ENCODE results near the gene HLCS.

The HLCS gene

DNA sequence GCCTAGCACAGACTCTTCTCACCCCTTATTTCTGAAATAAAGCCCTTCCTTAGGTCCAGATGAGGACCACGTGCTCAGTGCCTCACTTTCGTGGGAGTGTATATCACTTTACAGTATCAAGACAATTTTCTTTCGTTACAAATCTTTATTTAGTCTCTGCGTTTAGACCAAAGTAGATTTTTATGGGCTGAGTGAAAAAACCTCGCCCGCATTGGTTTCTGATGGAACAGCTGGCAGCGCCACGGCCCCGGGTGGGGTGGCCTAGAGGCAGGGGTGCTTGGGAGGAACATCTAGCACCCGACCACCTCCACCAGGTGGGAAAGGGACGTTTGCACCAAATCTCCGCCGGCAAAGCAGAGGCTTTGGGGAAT is 260.0 kb downstream of the HLCS start:
- H3K27me3 ChIP-seq (ENCODE audit: control insufficient read depth in 1 of 2, insufficient read depth in 2 of 2, low read length in 2 of 2) = peaks cover 88 to 100% of the 10 kb centered on the region in 2 donors
- no peak overlapping the region for H3K4me3 ChIP-seq (ENCODE audit: low read depth in 1 of 2, low read length in 2 of 2)
- no peak overlapping the region for H3K27ac ChIP-seq (ENCODE audit: low read depth, low read length)
- H3K4me1 ChIP-seq (ENCODE audit: insufficient read depth, low read length) = peaks cover 23% of the 10 kb centered on the region
- H3K36me3 ChIP-seq (ENCODE audit: insufficient read depth, low read length) = no peaks in the 10 kb centered on the region
- H3K9me3 ChIP-seq (ENCODE audit: low read length) = no peaks in the 10 kb centered on the region
- H3K9ac ChIP-seq (ENCODE audit: low read length) = no peak overlapping the region

DNA sequence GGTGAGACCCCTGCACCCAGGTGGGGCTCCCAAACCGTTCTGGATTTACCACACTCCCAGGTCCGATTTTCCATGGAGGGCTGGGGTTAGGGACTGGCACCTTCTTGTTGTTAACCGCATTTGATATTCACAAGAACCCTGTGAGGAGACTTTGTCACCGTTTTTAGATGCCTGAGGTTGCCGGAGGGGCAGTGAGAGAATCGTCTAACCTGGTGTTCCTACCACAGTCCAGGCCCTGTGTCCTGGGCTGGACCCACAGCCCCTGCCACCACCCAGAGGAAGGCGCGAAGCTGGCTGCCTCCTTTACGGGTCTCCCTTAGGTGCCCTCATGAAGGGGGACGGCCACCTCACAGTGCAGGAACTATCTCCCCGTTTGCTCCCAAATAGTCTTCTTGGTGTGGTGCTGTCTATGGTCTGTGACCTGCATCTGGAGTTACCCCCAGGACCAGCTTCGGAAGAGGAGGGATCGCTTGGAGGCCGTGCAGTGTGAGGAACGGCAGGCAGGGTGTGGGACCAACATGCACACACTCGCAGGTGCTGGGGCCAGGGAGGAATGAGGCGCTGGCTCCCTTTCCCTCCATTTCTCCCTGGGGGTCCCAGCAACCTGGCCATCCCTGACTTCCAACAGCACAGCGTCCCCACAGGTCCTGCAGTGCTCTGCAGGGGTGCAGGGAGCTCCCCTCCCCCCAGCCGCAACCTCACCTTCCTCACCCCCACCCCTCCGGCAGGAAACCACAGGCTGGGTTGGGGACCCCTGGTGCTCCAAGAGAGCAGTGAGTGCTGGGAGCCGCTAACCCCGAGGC is 260.6 kb downstream of the HLCS start:
- Histone ChIP-seq H3K9ac (ENCODE audit: low read length) (no peak overlapping the region), H3K9me3 (ENCODE audit: low read length) (no peaks in the 10 kb centered on the region), H3K27me3 (ENCODE audit: control insufficient read depth in 1 of 2, insufficient read depth in 2 of 2, low read length in 2 of 2) (peaks cover 86 to 100% of the 10 kb centered on the region in 2 donors), H3K4me3 (ENCODE audit: low read depth in 1 of 2, low read length in 2 of 2) (no peak overlapping the region), H3K36me3 (ENCODE audit: insufficient read depth, low read length) (no peaks in the 10 kb centered on the region), H3K27ac (ENCODE audit: low read depth, low read length) (no peak overlapping the region), H3K4me1 (ENCODE audit: insufficient read depth, low read length) (peaks cover 24% of the 10 kb centered on the region)

DNA sequence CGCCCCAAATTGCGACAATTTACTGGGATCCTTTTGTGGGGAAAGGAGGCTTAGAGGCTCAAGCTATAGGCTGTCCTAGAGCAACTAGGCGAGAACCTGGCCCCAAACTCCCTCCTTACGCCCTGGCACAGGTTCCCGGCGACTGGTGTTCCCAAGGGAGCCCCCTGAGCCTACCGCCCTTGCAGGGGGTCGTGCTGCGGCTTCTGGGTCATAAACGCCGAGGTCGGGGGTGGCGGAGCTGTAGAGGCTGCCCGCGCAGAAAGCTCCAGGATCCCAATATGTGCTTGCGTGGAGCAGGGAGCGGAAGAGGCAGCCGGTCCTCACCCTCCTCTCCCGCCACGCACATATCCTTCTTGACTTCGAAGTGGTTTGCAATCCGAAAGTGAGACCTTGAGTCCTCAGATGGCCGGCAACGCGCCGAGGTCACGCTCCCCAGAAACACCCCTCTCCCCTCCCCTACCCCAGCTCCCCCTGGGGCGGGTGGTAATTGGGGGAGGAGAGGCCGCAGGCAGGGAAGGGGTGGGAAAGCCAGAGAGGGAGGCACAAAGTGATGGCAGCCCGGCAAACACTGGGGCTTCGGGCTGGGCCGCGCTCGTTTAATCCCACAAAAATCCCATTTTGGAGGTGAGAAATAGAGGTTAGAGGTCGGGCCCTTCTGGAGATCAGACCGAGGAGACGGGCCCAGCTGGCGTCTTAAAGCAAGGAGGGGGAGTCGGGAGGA is 261.4 kb downstream of the HLCS start:
- Histone ChIP-seq H3K9ac (ENCODE audit: low read length) (no peak overlapping the region), H3K27ac (ENCODE audit: low read depth, low read length) (no peak overlapping the region), H3K27me3 (ENCODE audit: control insufficient read depth in 1 of 2, insufficient read depth in 2 of 2, low read length in 2 of 2) (peaks cover 92 to 100% of the 10 kb centered on the region in 2 donors), H3K36me3 (ENCODE audit: insufficient read depth, low read length) (no peaks in the 10 kb centered on the region), H3K4me3 (ENCODE audit: low read depth in 1 of 2, low read length in 2 of 2) (no peak overlapping the region), H3K4me1 (ENCODE audit: insufficient read depth, low read length) (peaks cover 32% of the 10 kb centered on the region), H3K9me3 (ENCODE audit: low read length) (no peaks in the 10 kb centered on the region)

DNA sequence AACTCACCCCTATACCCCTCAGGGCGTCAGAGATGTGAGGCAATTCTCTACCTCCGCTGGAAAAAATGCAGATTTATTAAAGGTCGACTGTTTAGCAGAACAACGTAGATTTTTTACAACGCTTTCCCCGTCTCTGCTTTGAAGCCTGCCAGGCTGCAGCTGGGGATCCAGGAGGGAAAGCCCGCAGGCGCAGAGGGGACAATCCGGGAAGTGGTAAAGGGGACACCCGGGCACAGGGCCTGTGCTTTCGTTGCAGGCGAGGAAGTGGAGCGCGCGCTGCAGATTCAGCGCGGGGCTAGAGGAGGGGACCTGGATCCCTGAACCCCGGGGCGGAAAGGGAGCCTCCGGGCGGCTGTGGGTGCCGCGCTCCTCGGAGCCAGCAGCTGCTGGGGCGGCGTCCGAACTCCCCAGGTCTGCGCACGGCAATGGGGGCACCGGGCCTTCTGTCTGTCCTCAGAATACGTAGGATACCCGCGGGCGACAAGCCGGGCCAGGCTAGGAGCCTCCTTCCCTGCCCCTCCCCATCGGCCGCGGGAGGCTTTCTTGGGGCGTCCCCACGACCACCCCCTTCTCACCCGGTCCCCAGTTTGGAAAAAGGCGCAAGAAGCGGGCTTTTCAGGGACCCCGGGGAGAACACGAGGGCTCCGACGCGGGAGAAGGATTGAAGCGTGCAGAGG is 262.1 kb downstream of the HLCS start:
- no peaks in the 10 kb centered on the region for H3K36me3 ChIP-seq (ENCODE audit: insufficient read depth, low read length)
- no peak overlapping the region for H3K4me3 ChIP-seq (ENCODE audit: low read depth in 1 of 2, low read length in 2 of 2)
- H3K9me3 ChIP-seq (ENCODE audit: low read length) = no peaks in the 10 kb centered on the region
- no peak overlapping the region for H3K27ac ChIP-seq (ENCODE audit: low read depth, low read length)
- H3K4me1 ChIP-seq (ENCODE audit: insufficient read depth, low read length) = peaks cover 33% of the 10 kb centered on the region
- no peak overlapping the region for H3K9ac ChIP-seq (ENCODE audit: low read length)
- H3K27me3 ChIP-seq (ENCODE audit: control insufficient read depth in 1 of 2, insufficient read depth in 2 of 2, low read length in 2 of 2) = peaks cover 85 to 100% of the 10 kb centered on the region in 2 donors

DNA sequence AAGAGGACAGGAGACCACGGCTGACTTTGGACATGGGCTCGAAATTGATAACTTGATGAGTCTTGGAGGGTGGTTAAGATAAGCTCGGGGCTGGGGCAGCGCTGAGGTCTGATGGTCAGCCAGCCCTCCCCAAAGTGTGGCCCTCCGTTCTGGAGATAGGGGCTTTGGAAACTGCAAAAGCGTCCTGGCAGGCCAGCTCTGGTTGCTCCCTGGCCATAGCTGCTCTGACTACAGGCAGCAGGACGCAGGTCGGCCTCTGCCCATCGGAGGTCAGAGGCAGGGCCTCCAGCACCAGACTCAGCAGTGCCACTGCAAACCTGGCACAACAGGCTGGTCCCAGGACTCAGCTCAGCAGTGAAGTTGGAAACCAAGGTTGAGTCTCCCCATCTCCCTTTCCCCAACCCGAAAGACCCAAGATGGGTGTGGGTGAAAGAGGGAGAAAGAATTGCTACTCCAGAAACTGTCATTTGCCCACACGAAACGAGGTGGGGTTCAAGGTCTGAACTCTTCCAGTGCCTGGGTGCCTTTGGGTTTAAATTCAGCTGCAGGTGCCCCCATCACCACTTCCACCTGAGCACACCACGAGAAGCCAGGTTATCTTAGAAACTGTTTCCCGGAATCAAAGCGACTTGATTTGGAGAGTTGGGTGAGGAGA is 262.7 kb downstream of the HLCS start:
- Histone ChIP-seq H3K36me3 (ENCODE audit: insufficient read depth, low read length) (no peaks in the 10 kb centered on the region), H3K4me3 (ENCODE audit: low read depth in 1 of 2, low read length in 2 of 2) (no peak overlapping the region), H3K9me3 (ENCODE audit: low read length) (no peaks in the 10 kb centered on the region), H3K4me1 (ENCODE audit: insufficient read depth, low read length) (peaks cover 32% of the 10 kb centered on the region), H3K27me3 (ENCODE audit: control insufficient read depth in 1 of 2, insufficient read depth in 2 of 2, low read length in 2 of 2) (peaks cover 79 to 99% of the 10 kb centered on the region in 2 donors), H3K27ac (ENCODE audit: low read depth, low read length) (no peak overlapping the region), H3K9ac (ENCODE audit: low read length) (no peak overlapping the region)

DNA sequence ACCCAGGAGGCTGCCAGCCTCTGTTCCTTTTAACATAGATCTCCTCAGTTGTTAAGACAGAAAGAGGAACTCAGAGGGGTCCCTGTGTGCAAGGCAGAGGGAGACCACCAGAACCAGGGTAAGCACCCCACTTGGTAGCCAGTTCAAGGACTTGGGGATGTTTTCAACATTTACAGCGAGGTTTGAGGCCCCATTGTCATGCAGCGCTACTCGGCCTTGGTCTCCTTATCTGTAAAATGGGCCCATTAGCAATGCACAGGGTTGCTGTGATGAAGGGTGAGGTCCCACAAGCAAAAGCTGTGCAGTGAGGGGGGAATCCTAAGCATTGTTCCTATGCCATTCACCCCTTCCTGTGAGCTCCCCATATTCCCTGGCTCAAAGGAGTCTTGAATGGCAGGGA is 263.3 kb downstream of the HLCS start:
- peaks cover 72 to 99% of the 10 kb centered on the region in 2 donors for H3K27me3 ChIP-seq (ENCODE audit: control insufficient read depth in 1 of 2, insufficient read depth in 2 of 2, low read length in 2 of 2)
- H3K4me1 ChIP-seq (ENCODE audit: insufficient read depth, low read length) = peaks cover 25% of the 10 kb centered on the region
- H3K36me3 ChIP-seq (ENCODE audit: insufficient read depth, low read length) = no peaks in the 10 kb centered on the region
- H3K9me3 ChIP-seq (ENCODE audit: low read length) = no peaks in the 10 kb centered on the region
- no peak overlapping the region for H3K27ac ChIP-seq (ENCODE audit: low read depth, low read length)
- H3K4me3 ChIP-seq (ENCODE audit: low read depth in 1 of 2, low read length in 2 of 2) = no peak overlapping the region
- H3K9ac ChIP-seq (ENCODE audit: low read length) = no peak overlapping the region

DNA sequence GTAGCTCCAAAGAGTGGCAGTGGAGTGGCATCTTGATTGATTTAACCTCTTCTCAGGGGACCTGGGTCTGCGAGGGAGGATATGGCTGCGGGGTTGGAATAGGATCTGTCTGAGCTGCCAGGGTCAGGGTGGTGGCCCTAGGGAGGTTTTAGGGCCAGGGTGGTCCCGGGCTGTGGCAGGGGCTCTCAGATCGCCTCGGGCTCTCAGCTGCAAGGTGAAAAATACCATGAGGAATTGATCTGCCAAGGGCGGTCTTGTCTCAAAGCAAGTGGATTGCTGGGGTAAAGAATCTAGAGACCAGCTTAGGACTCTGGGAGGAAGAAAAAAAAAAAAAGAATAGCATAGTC is 263.9 kb downstream of the HLCS start:
- Histone ChIP-seq H3K27ac (ENCODE audit: low read depth, low read length) (no peak overlapping the region), H3K9ac (ENCODE audit: low read length) (no peak overlapping the region), H3K4me1 (ENCODE audit: insufficient read depth, low read length) (peaks cover 25% of the 10 kb centered on the region), H3K4me3 (ENCODE audit: low read depth in 1 of 2, low read length in 2 of 2) (no peak overlapping the region), H3K27me3 (ENCODE audit: control insufficient read depth in 1 of 2, insufficient read depth in 2 of 2, low read length in 2 of 2) (peaks cover 70 to 99% of the 10 kb centered on the region in 2 donors), H3K36me3 (ENCODE audit: insufficient read depth, low read length) (no peaks in the 10 kb centered on the region), H3K9me3 (ENCODE audit: low read length) (no peaks in the 10 kb centered on the region)

DNA sequence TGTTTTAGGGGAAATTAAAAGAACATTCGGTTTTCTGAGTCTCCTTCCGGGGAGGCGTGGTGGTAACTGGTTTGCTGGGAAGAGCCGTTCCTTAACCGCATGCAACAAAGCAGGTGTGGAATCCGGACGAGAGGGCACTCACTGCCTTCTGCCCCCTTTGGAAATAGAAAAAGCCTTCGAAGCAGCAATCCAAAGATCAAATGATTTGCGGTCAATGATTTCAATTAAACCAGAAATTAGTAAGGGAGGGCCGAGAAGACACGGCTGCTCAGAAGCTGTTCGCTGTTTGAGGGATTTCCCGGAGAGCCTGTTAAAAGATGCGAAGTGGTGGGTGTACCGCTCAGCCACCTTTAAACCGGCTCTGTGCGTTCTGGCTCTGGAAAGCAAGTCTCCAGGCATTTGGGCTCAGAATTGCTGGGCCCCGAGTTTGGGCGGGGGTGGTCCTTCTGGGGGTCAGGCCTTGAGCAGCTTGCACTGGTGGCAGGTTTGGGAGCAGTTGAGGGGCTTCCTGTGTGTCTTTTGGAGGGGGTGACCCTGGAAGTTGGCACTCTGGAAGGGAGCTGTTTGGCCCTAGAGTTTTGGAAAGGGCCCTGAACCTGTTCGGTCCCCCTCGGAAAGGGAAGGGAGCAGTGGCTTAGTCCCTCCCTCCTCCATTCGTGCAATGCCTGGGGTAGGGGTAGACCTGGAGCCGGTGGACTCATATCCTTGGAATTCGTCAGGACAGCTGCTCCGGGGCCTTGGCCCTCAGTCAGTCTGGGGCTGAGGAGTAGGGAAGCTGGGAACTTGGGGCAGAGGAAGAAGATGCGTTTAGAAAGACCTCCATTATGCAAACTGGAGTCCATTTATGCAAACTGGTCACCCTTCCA is 264.5 kb downstream of the HLCS start:
- H3K9me3 ChIP-seq (ENCODE audit: low read length) = no peaks in the 10 kb centered on the region
- no peak overlapping the region for H3K27ac ChIP-seq (ENCODE audit: low read depth, low read length)
- H3K4me1 ChIP-seq (ENCODE audit: insufficient read depth, low read length) = peaks cover 25% of the 10 kb centered on the region
- no peak overlapping the region for H3K9ac ChIP-seq (ENCODE audit: low read length)
- H3K4me3 ChIP-seq (ENCODE audit: low read depth in 1 of 2, low read length in 2 of 2) = no peak overlapping the region
- H3K27me3 ChIP-seq (ENCODE audit: control insufficient read depth in 1 of 2, insufficient read depth in 2 of 2, low read length in 2 of 2) = peaks cover 66 to 99% of the 10 kb centered on the region in 2 donors
- no peaks in the 10 kb centered on the region for H3K36me3 ChIP-seq (ENCODE audit: insufficient read depth, low read length)

DNA sequence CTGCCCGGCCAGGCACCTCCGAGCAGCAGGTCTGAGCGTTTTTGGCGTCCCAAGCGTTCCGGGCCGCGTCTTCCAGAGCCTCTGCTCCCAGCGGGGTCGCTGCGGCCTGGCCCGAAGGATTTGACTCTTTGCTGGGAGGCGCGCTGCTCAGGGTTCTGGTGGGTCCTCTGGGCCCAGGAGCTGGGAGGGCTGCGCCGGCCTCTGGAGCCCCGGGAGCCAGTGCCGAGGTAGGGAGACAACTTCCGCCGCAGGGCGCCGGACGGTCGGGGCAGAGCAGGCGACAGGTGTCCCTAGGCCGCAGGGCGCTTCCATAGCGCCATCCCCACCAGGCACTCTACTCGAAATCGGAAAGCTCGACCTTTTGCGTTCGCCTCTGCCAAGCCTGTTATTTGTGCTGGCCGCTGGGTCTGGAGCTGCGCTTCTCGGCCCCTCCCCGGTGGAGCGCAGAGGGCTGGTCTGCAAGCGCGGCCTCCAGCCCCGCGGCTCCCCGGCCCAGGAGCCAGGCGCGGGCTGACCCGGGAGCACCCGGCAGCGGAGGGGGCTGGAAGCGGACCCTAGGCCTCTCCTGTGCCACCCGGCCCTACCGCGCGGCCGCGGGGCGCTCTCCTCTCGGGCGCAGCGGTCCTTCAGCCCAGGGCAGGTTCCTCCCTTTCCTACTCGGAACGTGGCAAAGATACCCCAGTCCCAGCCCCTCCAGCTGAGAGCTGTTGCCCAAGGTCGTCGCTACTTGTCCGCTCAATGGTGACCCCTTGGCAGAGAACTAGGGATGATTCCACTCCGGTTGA is 265.3 kb downstream of the HLCS start:
- Histone ChIP-seq H3K9me3 (ENCODE audit: low read length) (no peaks in the 10 kb centered on the region), H3K9ac (ENCODE audit: low read length) (no peak overlapping the region), H3K27me3 (ENCODE audit: control insufficient read depth in 1 of 2, insufficient read depth in 2 of 2, low read length in 2 of 2) (peaks cover 66 to 99% of the 10 kb centered on the region in 2 donors), H3K27ac (ENCODE audit: low read depth, low read length) (no peak overlapping the region), H3K36me3 (ENCODE audit: insufficient read depth, low read length) (no peaks in the 10 kb centered on the region), H3K4me1 (ENCODE audit: insufficient read depth, low read length) (peaks cover 21% of the 10 kb centered on the region), H3K4me3 (ENCODE audit: low read depth in 1 of 2, low read length in 2 of 2) (peak overlapping the region in 1 of 2 donors; percentile 24)
